ENCODE results near the gene KLK15. TPM values are rescaled to one million over a fixed set of nuclear protein-coding genes. Genes with fewer than 3 reads are reported as not detected.

KLK15 gene
- total RNA-seq, 1 donor from 2014 or later: not detected

GRCh38 chr19:50858886-50859285 is 25.5 kb upstream of the KLK15 start:
- H3K27ac Mint-ChIP-seq (ENCODE audit: unreplicated experiment): no peak overlapping the region
- H3K4me3 Mint-ChIP-seq (ENCODE audit: unreplicated experiment): no peak overlapping the region
- TF ChIP-seq CTCF (IDR thresholded peaks at IDR 0.05): no peak
- DNase-seq (ENCODE audit: extremely low spot score, unreplicated experiment): no peak
- no peaks in the 10 kb centered on the region for H3K4me1 Mint-ChIP-seq (ENCODE audit: unreplicated experiment)
- H3K9me3 Mint-ChIP-seq (ENCODE audit: unreplicated experiment): no peaks in the 10 kb centered on the region
- H3K27me3 Mint-ChIP-seq (ENCODE audit: unreplicated experiment): no peaks in the 10 kb centered on the region
- H3K36me3 Mint-ChIP-seq (ENCODE audit: unreplicated experiment): no peaks in the 10 kb centered on the region

- no peak for DNase-seq (ENCODE audit: extremely low spot score, unreplicated experiment)
- peaks cover under 1% of the 10 kb centered on the region for H3K9me3 Mint-ChIP-seq (ENCODE audit: unreplicated experiment)
- no peak overlapping the region for H3K4me3 Mint-ChIP-seq (ENCODE audit: unreplicated experiment)
- H3K27me3 Mint-ChIP-seq (ENCODE audit: unreplicated experiment): no peaks in the 10 kb centered on the region
- TF ChIP-seq CTCF (IDR thresholded peaks at IDR 0.05): no peak
- H3K36me3 Mint-ChIP-seq (ENCODE audit: unreplicated experiment): no peaks in the 10 kb centered on the region
- no peak overlapping the region for H3K27ac Mint-ChIP-seq (ENCODE audit: unreplicated experiment)
- no peaks in the 10 kb centered on the region for H3K4me1 Mint-ChIP-seq (ENCODE audit: unreplicated experiment)
Observed at GRCh38 chr19:50857366-50857765, 24.0 kb upstream of the KLK15 start.

- no peaks in the 10 kb centered on the region for H3K36me3 Mint-ChIP-seq (ENCODE audit: unreplicated experiment)
- peaks cover 4% of the 10 kb centered on the region for H3K9me3 Mint-ChIP-seq (ENCODE audit: unreplicated experiment)
- no peak within 1 kb of the TSS for H3K27ac Mint-ChIP-seq (ENCODE audit: unreplicated experiment)
- TF ChIP-seq CTCF (IDR thresholded peaks at IDR 0.05): no peak
- no peak for DNase-seq (ENCODE audit: extremely low spot score, unreplicated experiment)
- no peak within 1 kb of the TSS for H3K4me3 Mint-ChIP-seq (ENCODE audit: unreplicated experiment)
- H3K4me1 Mint-ChIP-seq (ENCODE audit: unreplicated experiment): no peaks in the 10 kb centered on the region
- no peaks in the 10 kb centered on the region for H3K27me3 Mint-ChIP-seq (ENCODE audit: unreplicated experiment)
Observed at GRCh38 chr19:50854636-50855410, 21.4 kb upstream of the KLK15 start, which contains the start of gene KLK3. Gene KLK3 (plus strand): TSS chr19:50854915. CDS start chr19:50854956, 41 bp downstream.

- peaks cover 4% of the 10 kb centered on the region for H3K9me3 Mint-ChIP-seq (ENCODE audit: unreplicated experiment)
- DNase-seq (ENCODE audit: extremely low spot score, unreplicated experiment): no peak
- H3K4me3 Mint-ChIP-seq (ENCODE audit: unreplicated experiment): no peak overlapping the region
- H3K4me1 Mint-ChIP-seq (ENCODE audit: unreplicated experiment): no peaks in the 10 kb centered on the region
- no peak overlapping the region for H3K27ac Mint-ChIP-seq (ENCODE audit: unreplicated experiment)
- no peaks in the 10 kb centered on the region for H3K36me3 Mint-ChIP-seq (ENCODE audit: unreplicated experiment)
- H3K27me3 Mint-ChIP-seq (ENCODE audit: unreplicated experiment): no peaks in the 10 kb centered on the region
- TF ChIP-seq CTCF (IDR thresholded peaks at IDR 0.05): no peak
Observed at GRCh38 chr19:50851620-50852019, 18.2 kb upstream of the KLK15 start.

GRCh38 chr19:50850738-50851137 is 17.4 kb upstream of the KLK15 start:
- H3K4me1 Mint-ChIP-seq (ENCODE audit: unreplicated experiment): no peaks in the 10 kb centered on the region
- no peaks in the 10 kb centered on the region for H3K36me3 Mint-ChIP-seq (ENCODE audit: unreplicated experiment)
- TF ChIP-seq CTCF (IDR thresholded peaks at IDR 0.05): no peak
- no peak for DNase-seq (ENCODE audit: extremely low spot score, unreplicated experiment)
- no peaks in the 10 kb centered on the region for H3K27me3 Mint-ChIP-seq (ENCODE audit: unreplicated experiment)
- H3K27ac Mint-ChIP-seq (ENCODE audit: unreplicated experiment): no peak overlapping the region
- no peak overlapping the region for H3K4me3 Mint-ChIP-seq (ENCODE audit: unreplicated experiment)
- H3K9me3 Mint-ChIP-seq (ENCODE audit: unreplicated experiment): peaks cover 4% of the 10 kb centered on the region

Measured in osteocyte (in vitro differentiated cells).